NB4 (cell line): Measurements from ENCODE around the gene LPAR6.

Experiments used
- DNase-seq: peaks from one replicate; pipeline ENCODE4 v3.0.0; 2010; ENCODE audit warnings: low read depth
- H3K4me3 ChIP-seq: one replicate; pipeline ENCODE4 v1.5.1; 2011; ENCODE audit warnings: mild to moderate bottlenecking, low read depth, low read length, moderate library complexity
- MAX ChIP-seq: IDR thresholded peaks from 2 replicates; pipeline ENCODE4 v1.6.1; 2011; ENCODE audit warnings: low read depth, low read length
- MYC ChIP-seq: IDR thresholded peaks from 2 replicates; pipeline ENCODE4 v1.6.1; 2011; ENCODE audit warnings: low read depth, low read length
- POLR2A ChIP-seq: IDR thresholded peaks from 2 replicates; pipeline ENCODE4 v1.6.1; 2011; ENCODE audit warnings: mild to moderate bottlenecking; ENCODE audit not compliant: insufficient read length; ENCODE audit errors: extremely low read depth
- TF ChIP-seq, protein P1 (sequence below): IDR thresholded peaks from one replicate; pipeline ENCODE4 v1.5.1; 2012; ENCODE audit warnings: low read depth, low read length

LPAR6 gene

DNA sequence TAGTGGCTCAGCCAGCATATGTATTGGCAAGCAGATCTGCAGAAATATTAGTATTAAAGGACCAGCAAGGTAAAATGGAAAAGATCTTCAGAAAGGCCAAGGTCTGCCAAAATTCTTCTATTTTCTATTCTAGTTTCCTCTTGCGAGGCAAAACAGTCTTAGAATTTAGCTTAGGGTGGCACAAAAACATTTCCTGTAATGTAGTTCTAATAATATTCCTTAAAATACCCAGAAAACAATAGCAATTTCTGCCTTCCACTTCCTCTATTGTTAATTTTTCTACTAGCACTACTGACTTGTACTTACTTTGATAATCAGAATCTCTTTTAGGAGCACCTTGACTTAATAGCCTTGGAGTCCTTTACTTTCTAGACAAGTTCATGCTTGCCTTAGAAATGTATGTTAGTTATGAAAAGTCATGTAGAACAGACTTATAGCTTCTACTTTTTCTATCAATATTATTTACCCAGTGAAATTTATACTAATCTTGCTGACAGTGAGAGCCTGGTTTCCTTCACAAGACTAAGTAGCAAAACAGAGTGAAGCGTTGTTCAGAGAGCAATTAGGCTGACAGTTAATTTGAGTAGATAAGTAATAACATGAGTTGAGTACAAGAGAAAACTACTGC lies 23.9 kb upstream of the LPAR6 start:
- no peak overlapping the region for H3K4me3 ChIP-seq
- TF ChIP-seq, protein P1, sequence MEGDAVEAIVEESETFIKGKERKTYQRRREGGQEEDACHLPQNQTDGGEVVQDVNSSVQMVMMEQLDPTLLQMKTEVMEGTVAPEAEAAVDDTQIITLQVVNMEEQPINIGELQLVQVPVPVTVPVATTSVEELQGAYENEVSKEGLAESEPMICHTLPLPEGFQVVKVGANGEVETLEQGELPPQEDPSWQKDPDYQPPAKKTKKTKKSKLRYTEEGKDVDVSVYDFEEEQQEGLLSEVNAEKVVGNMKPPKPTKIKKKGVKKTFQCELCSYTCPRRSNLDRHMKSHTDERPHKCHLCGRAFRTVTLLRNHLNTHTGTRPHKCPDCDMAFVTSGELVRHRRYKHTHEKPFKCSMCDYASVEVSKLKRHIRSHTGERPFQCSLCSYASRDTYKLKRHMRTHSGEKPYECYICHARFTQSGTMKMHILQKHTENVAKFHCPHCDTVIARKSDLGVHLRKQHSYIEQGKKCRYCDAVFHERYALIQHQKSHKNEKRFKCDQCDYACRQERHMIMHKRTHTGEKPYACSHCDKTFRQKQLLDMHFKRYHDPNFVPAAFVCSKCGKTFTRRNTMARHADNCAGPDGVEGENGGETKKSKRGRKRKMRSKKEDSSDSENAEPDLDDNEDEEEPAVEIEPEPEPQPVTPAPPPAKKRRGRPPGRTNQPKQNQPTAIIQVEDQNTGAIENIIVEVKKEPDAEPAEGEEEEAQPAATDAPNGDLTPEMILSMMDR: no peak
- TF ChIP-seq POLR2A (no peak), MYC (no peak), MAX (no peak)
- no peak for DNase-seq

DNA sequence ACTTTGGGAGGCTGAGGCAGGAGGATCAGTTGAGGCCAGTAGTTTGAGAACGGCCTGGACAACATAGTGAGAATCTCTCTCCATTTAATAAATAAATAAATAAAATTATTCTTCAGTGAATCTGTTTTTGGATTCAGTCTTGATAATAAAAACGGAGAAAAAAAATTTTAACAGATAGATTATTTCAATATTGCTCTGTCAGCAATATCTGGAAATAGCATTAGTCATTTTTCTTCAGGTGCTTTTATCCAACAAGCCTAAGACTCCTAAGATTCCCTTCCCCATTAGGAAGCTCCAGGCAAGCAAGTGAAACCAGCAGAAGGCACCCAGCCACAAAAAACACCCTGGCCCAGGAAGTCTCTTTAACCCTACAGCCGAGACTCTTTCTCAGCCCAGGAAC lies 21.3 kb upstream of the LPAR6 start:
- DNase-seq: no peak
- H3K4me3 ChIP-seq: no peak overlapping the region
- TF ChIP-seq MAX (no peak), POLR2A (no peak), MYC (no peak)
- TF ChIP-seq, protein P1: no peak

DNA sequence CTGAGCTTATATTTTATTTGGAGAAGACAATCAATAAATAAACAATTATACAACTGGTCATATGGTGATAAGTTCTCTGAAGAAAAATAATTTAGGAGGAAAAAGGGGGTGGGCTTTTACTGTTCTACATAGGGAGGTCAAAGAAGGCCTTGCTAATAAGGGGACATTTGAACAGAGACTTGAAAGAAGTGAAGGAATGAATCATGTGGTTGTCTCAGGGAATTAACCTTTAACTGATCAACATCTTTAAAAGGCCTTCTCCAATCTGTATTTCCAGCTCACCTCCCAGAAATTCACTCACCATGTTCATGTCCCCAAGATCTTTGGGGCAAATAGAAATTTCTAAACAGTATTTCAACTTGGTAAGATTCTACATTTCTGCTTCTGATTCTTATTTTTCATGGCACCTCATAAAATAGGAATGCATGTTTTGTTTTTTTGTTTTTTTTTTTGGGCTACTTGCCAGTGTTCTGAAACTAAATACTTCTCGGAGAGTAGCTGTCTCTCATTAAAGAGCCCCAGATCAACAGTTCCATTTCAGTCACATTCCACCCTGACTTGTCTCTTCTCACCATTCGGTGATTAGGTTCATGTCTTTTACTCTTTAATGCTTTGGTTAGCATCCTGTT lies 19.2 kb upstream of the LPAR6 start:
- no peak for TF ChIP-seq MYC
- TF ChIP-seq POLR2A: no peak
- no peak for TF ChIP-seq MAX
- TF ChIP-seq, protein P1: no peak
- no peak for DNase-seq
- no peak overlapping the region for H3K4me3 ChIP-seq

- TF ChIP-seq MYC (no peak), POLR2A (no peak), MAX (no peak)
- TF ChIP-seq, protein P1: no peak
- DNase-seq: no peak
- no peak overlapping the region for H3K4me3 ChIP-seq
These were observed 18.5 kb upstream of the LPAR6 start for GRCh38 chr13:48431431-48431830.

DNA sequence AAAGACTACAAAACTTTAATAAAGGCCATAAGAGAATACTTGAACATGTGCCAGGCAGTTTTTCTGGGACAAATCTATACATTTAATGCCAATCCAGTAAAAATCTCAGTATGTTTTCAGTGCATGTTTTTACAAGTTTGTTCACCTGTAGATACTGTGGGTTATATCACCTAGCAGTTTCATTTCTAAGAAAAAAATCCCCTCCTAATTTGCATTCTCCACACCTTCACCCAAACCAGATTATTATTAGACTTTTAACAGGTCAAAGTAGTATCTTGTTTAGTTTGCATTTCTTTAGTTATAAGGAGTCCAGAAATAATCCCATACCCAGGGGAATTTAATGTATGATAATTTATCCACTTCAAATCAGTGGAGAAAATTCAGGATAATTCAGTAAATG lies 17.0 kb upstream of the LPAR6 start:
- TF ChIP-seq POLR2A (no peak), MAX (no peak), MYC (no peak)
- TF ChIP-seq, protein P1: no peak
- DNase-seq: no peak
- H3K4me3 ChIP-seq: no peak overlapping the region
